Vagina (tissue), 2 donors: Measurements from ENCODE around the gene PCDHGA6.

Experiments
- CTCF ChIP-seq, 3 experiments: fragments of 450-650 bp in 2 of 3; fragments of 200-600 bp in 1 of 3; sonication (generic) in 1 of 3; IDR thresholded peaks; one replicate each; pipeline ENCODE4 v1.5.1; 2017 to 2019; ENCODE audit warnings: antibody characterized with exemption in 3 of 3, mild to moderate bottlenecking in 2 of 3, moderate library complexity in 2 of 3
- POLR2A ChIP-seq, 2 donors: fragments of 450-650 bp; IDR thresholded peaks; one replicate each; pipeline ENCODE4 v1.6.1; 2017; ENCODE audit warnings: antibody characterized with exemption in 2 of 2, mild to moderate bottlenecking in 2 of 2, moderate library complexity in 2 of 2
- POLR2AphosphoS5 ChIP-seq, 2 donors: sonication (generic); formaldehyde crosslinking; IDR thresholded peaks; one replicate each; pipeline ENCODE4 v1.9.0; 2017; ENCODE audit warnings: antibody characterized with exemption in 2 of 2, mild to moderate bottlenecking in 2 of 2, low read depth in 1 of 2; ENCODE audit not compliant: insufficient read depth in 1 of 2

- no peak for TF ChIP-seq CTCF (IDR thresholded peaks at IDR 0.05)
- TF ChIP-seq POLR2AphosphoS5 (IDR thresholded peaks at IDR 0.05; ENCODE audit: insufficient read depth in 1 of 2, low read depth in 1 of 2): no peak
- no peak for TF ChIP-seq POLR2A (IDR thresholded peaks at IDR 0.05)
These were observed 19.6 kb downstream of the PCDHGA6 start for GRCh38 chr5:141393267-141393666.
